ENCODE data around the gene KATNA1. TPM values are rescaled to one million over a fixed set of nuclear protein-coding genes. Genes with fewer than 3 reads are reported as not detected.

The KATNA1 gene
- total and polyA plus RNA-seq, 9 of the 15 experiments (the other 6 are each of a cell fraction or from before 2014, with no cell fraction given) = 22.5 to 76.9 (median 45.0) TPM

GRCh38 chr6:149565527-149566409 lies 82.7 kb downstream of the KATNA1 start, which contains the start of gene GINM1 (continued):
- no peak for TF ChIP-seq USF2 (CRISPR knock-in tag; IDR thresholded peaks at IDR 0.05)
- TF ChIP-seq L3MBTL2 (IDR thresholded peaks at IDR 0.05) = peak; percentile 51; the same call in 1 of the 2 replicates
- no peak for TF ChIP-seq HEY1 (CRISPR knock-in tag; IDR thresholded peaks at IDR 0.05; ENCODE audit: borderline replicate concordance)
- no peak for TF ChIP-seq FOXJ3 (CRISPR knock-in tag; IDR thresholded peaks at IDR 0.05)
- no peak for TF ChIP-seq TCFL5 (CRISPR knock-in tag; conservative IDR thresholded peaks at IDR 0.05)
- TF ChIP-seq JUND (IDR thresholded peaks at IDR 0.05; ENCODE audit: borderline replicate concordance, low read depth, low read length) = peak; percentile 64
- TF ChIP-seq JUND (tag; IDR thresholded peaks at IDR 0.05; ENCODE audit: borderline replicate concordance, low read depth, low read length) = peak; percentile 74; the same call in 2 of the 3 replicates
- no peak for TF ChIP-seq ZBTB8A (IDR thresholded peaks at IDR 0.05; ENCODE audit: partially characterized antibody)
- no peak for TF ChIP-seq ZNF274 (IDR thresholded peaks at IDR 0.05; ENCODE audit: borderline replicate concordance, low read depth, low read length)
- TF ChIP-seq ATF6 (CRISPR knock-in tag; IDR thresholded peaks at IDR 0.05) = no peak
- TF ChIP-seq SRSF7 (optimal IDR thresholded peaks at IDR 0.05; ENCODE audit: low read depth, low read length) = no peak
- TF ChIP-seq, protein P1, sequence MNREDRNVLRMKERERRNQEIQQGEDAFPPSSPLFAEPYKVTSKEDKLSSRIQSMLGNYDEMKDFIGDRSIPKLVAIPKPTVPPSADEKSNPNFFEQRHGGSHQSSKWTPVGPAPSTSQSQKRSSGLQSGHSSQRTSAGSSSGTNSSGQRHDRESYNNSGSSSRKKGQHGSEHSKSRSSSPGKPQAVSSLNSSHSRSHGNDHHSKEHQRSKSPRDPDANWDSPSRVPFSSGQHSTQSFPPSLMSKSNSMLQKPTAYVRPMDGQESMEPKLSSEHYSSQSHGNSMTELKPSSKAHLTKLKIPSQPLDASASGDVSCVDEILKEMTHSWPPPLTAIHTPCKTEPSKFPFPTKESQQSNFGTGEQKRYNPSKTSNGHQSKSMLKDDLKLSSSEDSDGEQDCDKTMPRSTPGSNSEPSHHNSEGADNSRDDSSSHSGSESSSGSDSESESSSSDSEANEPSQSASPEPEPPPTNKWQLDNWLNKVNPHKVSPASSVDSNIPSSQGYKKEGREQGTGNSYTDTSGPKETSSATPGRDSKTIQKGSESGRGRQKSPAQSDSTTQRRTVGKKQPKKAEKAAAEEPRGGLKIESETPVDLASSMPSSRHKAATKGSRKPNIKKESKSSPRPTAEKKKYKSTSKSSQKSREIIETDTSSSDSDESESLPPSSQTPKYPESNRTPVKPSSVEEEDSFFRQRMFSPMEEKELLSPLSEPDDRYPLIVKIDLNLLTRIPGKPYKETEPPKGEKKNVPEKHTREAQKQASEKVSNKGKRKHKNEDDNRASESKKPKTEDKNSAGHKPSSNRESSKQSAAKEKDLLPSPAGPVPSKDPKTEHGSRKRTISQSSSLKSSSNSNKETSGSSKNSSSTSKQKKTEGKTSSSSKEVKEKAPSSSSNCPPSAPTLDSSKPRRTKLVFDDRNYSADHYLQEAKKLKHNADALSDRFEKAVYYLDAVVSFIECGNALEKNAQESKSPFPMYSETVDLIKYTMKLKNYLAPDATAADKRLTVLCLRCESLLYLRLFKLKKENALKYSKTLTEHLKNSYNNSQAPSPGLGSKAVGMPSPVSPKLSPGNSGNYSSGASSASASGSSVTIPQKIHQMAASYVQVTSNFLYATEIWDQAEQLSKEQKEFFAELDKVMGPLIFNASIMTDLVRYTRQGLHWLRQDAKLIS (CRISPR knock-in tag; IDR thresholded peaks at IDR 0.05) = no peak; the same call in 1 of the 2 replicates
- no peak for TF ChIP-seq RBM25 (IDR thresholded peaks at IDR 0.05; ENCODE audit: low read depth, low read length, severe bottlenecking)
- TF ChIP-seq FOSL1 (tag; conservative IDR thresholded peaks at IDR 0.05) = peak; percentile 86
- no peak for TF ChIP-seq RBM22 (IDR thresholded peaks at IDR 0.05; ENCODE audit: low read depth, low read length, poor library complexity, severe bottlenecking)
- TF ChIP-seq NFXL1 (CRISPR knock-in tag; IDR thresholded peaks at IDR 0.05) = no peak
- no peak for TF ChIP-seq THRA (IDR thresholded peaks at IDR 0.05)
- no peak for TF ChIP-seq NUFIP1 (IDR thresholded peaks at IDR 0.05; ENCODE audit: partially characterized antibody)
- TF ChIP-seq JUNB (CRISPR knock-in tag; conservative IDR thresholded peaks at IDR 0.05) = no peak
- no peak for TF ChIP-seq C11orf30 (IDR thresholded peaks at IDR 0.05; ENCODE audit: low read depth)
